GM18909 (cell line): Measurements from ENCODE around the gene ACSS1.

ENCODE experiments used
- ATAC-seq: cut with Tn5 transposase; IDR thresholded peaks from one replicate; pipeline ENCODE4 v1.9.1; 2021; ENCODE audit warnings: mild to moderate bottlenecking; ENCODE audit not compliant: unreplicated experiment, poor library complexity

ACSS1 gene

DNA sequence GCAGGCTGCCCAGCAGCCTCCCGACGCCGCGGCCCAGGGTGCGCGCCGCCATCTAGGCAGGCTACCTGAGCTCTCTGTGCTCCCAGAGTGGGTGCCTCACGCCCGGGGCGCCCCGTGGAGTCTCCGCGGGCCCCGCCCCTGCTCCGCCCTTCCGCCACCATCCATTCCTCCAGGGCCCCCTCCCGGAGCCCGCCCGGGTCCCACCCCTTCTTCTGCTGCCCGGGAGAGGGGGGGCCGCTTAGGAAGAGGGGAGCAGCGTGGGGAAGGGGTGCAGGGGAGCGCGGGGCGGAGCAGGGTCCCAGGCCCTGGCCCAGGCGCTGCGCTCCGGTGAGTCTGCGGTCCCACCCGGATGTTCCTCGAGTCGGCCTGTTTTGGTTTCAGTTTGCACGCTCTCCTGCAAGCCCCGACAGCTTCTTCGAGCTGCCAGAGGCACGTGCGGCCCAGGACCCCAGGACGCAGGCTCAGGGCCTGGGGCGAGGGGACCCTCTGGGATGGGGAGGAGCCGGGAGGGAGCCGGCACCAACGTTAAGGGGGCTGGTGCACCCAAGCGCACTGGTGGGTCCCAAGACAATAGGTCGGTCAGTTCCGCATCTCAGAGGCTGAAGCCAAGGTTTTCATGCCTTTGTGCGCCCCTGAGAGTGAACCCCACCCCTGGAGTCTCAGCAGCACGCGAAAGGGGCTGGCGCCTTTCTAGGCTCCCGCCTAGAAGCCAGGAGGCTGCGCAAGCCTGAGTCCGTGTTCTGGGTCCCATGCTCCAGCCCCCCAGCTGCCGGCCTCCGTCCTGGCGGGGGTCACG, at the start of gene ACSS1:
Gene ACSS1, minus strand, starts transcription at position 89 of the 796 bp plus-strand sequence. Its CDS starts 37 bp downstream, at position 52.
- ATAC-seq = peak; percentile 67

DNA sequence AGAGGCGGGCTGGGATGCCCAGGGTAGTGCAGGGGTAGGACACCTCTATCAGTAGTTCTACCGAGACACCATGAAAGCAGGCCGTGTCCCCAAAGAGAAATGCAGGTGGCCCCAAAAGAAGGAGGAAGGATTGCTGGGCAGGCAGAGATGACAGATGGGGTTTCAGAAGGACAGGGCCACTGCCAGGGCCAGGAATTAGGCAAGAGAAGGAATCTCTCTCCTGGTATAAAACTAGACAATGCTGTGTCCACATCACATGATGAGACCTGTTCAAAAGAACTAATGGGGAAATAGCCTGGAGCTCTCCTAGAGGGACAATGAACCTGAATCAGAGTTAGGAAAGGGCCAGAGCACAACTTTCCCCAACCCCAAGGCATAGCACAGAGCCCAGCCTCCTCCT, 45.6 kb upstream of the ACSS1 start:
- ATAC-seq = no peak

DNA sequence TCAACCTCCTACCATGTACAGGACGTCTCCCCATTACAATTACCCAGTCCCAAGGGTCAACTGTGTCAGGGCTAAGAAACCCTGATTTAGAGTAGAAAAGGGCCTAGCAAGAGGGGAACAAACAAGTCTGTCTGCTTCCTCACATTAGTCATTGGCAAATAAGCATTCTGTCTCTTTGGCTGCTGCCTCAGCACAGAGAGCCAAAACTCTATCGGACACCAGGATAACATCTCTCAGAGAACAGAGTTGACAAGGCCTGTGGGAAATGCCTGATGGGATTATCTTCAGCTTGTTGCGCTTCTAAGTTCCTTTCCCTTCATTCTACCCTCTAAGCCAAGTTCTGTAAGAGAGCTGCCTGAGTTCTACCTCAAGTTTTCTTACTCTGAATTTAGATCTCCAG, 43.0 kb upstream of the ACSS1 start:
- ATAC-seq = no peak

DNA sequence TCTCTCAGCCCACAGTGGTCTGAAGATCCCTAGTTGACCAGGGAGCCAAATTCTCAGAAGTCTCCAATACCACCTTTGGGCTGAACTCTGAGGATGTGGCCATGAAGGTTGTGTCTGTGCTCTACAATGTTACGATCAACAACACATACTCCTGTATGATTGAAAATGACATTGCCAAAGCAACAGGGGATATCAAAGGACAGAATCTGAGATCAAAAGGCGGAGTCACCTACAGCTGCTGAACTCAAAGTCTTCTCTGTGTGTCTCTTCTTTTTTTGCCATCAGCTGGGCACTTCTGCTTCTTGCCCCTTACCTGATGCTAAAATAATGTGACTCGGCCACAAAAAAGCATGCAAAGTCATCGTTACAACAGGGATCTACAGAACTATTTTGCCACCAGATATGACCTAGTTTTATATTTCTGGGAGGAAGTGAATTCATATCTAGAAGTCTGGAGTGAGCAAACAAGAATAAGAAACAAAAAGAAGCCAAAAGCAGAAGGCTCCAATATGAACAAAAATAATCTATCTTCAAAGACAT, 41.7 kb upstream of the ACSS1 start:
- no peak for ATAC-seq

DNA sequence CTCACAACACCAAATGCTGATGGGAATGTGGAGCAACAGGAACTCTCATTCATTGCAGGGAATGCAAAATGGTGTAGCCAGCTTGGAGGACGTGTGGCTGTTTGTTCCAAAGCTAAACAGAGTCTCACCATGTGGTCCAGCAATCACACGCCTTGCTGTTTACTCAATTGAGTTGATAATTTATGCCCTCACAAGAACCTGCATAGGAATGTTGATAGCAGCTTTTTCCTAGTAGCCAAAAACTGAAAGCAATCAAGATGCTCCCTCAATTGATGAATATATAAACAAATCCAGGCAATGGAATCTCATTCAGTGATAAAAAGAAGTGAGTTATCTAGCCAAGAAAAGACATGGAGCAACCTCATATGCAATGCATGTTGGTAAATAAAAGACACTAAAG, 39.6 kb upstream of the ACSS1 start:
- ATAC-seq = no peak

DNA sequence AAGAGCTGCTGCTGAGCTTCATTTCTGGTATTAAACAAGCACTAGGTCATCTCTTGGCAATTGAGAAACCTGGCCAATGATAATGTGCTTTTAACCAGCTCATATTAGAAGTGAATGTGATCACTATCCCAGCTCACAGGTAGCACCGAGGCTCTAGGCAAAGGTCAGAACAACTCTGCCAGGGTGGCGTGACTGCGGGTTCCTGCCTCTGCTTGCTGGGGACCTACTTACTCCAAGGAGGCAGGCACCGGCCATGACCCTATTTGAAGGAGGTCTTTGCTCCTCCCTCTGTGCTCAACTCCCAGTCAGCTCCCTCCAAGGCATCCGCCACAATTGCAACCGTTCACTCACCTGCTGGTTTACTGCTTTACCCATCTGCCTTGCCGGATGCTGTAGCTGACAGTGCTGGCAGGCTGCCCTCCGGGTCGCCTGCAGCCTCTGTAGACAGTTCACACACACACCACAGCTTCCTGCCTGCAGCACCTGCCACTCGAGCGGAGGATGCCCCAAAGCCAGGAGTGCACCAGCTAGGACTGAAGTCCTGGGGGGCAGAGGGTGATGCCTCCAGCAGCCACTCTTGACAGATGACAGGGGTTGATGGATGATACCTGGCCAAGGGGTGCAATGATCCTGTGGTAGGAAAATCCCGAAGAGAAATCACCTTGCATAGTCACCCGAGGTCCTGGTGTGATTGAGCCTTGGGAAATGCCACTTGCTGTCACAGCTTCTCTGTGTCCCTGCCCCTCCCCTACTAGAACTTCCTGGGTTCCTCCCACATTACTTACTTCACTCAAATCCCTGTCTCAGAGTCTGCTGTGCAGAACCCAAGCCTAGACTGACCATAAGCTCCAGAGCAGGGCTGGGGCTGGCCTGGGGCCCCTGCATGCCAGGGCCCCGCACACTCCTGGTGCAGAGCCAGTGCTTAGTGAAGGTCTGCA, 32.8 kb upstream of the ACSS1 start:
- ATAC-seq = peak; percentile 94

DNA sequence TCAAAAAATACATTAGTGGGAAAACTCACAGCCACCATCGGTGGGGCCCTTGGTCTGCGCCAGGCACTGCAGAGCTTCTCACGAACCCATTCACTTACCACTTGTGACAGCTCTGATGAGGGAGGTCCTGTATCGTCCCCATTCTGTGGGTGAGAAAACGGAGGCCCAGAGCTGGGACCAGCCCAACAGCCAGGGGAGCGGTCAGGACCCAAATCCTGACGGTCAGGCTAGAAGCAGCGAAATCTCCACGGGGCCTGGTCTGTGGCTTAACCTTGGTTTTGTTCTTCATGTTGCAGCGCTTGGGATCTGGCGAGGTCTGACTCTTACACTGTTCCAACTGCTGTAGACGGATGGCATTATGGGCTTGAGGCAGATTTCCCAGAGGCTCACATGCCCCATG, 31.7 kb upstream of the ACSS1 start:
- no peak for ATAC-seq

DNA sequence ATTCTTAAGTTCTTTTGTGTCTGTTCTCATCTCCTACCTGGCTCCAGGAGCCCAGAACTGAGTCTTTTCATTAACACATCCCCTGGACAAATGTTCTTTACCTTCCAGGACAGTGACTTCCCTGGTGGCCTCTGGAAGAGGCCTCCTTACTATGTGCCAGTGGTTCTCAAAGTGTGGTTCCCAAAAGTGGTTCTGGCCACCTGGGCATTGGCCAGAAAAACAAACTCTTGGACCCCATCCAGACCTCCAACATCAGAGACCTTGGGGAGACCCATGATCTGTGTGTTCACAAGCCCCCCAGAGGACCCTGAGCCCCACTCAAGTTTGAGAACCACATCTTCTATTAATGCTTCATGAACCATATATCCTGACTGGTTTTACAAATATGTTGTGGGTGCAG, 31.2 kb upstream of the ACSS1 start:
- no peak for ATAC-seq

DNA sequence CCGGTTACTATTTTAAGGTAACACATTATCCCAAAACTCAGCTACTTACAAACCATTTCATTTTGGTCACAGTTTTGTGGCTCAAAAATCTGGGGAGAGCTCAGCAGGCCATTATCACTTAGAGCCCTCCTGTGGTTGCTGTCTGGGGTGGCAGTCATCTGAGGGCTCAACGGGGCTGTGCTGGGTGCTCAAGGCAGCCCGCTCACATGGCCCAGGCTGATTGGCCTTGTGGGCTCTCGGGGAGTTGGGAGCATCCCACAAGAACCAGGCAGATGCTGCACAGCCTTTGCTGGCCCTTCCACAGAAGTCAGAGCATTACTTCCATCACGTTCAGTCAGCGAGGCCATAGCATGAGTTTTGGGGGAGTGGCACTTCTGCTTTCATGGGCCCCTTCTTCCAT, 30.3 kb upstream of the ACSS1 start:
- ATAC-seq = no peak

DNA sequence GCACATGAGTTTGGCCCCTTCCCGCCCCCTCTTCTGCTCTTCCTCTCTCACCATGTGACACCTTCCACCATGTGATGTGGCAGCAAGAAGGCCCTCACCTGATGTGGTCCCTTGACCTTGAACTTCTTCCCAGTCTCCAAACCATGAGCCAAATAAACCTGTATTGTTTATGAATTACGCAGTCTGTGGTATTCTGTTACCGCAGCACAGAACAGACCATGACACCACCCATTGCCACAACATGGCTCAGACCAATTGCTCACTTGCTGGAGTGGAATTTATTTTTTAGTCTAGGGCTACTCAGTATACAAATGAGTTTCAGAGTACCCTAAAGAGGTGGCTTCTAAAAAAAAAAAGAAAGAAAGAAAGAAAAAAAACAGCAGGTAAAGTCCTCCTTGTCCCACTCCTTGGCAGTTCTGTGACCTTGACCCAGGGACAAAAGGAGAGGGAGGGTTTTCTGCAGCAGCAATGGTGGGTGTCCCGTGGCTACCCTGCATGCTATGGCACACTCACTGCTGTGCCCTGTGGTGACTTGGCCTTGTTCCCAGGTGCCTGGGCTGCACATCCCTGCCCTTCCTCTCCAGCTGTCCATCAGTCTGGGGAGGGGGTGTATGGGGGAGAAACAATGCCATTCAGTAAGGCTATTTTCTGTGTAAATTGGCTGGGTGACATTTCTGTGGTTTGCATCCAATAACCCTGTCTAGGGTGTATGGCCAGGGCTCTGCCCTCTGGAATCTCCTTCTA, 29.4 kb upstream of the ACSS1 start:
- no peak for ATAC-seq

DNA sequence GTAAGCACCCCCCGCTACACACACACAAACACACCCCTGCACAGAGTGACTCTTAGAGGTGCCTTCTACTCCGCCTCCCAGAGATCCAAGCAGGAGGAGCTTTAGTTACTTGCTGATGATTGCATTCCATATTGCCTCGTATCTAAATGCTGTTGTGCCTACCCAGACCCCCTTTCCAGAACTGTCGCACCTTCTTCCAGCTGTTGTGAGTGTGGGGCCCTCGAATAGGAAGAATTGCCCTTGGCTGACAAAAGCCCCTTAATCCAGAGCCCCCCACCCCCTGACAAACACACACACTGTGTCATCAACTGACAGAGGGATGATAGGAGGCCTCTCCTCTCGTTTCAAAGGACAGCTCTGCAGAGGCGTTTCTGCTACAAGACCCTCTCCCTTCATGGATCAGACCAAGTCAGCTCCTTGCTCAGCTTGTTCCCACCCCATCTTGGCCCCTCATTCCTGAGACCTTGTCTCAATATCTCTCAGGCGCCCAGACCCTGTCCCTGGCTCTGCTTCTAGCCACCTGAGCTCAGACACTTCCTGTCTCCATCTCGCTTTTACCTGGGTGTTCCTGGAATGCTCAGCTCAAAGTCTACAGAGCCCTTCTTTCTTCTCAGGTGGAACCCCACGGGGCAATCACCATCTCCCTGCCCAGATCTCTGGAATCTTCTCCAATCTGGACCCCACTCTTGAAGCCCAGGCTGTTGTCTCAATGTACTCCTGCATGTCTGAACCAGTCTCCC, 28.0 kb upstream of the ACSS1 start:
- ATAC-seq = no peak

DNA sequence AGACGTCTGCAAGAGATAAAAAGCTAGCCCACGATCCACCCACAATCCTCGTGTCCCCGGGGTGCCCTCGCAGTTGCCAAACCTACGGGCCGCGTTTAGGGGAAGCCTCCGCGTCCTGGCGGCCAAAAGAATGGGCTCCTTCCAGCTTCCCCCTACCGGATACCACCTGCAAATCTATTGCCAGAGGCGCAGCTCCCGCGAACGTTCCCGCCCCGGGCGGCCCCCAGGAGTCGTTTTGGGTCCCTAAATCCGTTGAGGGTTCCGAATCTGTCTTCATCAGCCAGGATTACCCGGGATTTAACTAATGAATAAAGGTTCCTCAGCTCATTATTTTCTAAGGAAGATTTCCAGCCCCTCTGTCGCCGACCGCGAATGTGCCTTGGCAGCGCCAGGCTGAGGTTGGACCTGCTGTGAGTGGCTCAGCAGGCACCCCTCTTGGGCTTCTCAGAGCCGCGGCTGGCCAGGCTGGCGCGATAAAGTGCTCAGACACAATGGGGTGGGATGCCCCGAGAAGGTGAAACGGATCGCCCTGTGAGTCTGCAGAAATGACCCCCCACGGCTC, 26.8 kb upstream of the ACSS1 start:
- no peak for ATAC-seq

DNA sequence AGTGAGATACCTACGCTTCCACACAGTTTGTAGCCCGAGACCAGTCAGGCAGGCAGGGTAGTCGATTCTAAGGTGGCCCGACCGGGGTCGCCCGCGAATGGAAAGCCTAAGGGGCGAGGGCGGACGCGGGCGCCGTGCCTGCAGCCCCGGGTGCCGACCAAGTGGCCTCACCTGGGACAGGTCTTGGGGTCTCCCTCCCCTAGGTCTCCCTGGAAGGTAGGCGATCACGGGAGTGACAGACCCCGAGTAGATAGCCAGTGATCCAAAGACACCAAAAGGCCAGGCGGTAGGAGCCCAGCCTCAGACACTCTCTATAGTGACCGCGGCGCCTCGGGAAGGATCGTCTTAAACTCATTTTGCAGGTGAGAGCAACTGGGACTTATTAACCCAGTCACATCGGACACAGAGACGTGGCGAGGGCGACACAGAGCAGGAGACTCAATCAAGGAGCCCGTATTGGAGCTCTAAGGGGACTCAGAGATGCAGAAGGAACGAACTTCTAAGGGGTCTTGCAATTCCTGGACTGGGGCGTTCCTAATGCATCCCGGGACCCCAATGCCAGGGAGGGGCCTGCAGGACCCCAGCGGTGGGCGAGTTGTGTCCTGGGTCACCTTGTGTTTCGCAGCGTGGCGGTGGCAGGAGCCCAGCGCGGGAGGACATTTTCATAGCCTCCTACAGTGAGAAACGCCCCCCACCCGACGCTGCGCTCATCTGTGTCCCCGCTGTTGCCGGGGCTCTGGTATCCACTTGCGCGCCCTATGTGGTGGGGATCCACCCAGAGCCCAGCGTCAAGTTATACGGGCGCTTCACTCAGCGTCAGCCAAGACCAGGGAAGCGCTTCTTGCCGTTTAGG, 26.1 kb upstream of the ACSS1 start:
- no peak for ATAC-seq

DNA sequence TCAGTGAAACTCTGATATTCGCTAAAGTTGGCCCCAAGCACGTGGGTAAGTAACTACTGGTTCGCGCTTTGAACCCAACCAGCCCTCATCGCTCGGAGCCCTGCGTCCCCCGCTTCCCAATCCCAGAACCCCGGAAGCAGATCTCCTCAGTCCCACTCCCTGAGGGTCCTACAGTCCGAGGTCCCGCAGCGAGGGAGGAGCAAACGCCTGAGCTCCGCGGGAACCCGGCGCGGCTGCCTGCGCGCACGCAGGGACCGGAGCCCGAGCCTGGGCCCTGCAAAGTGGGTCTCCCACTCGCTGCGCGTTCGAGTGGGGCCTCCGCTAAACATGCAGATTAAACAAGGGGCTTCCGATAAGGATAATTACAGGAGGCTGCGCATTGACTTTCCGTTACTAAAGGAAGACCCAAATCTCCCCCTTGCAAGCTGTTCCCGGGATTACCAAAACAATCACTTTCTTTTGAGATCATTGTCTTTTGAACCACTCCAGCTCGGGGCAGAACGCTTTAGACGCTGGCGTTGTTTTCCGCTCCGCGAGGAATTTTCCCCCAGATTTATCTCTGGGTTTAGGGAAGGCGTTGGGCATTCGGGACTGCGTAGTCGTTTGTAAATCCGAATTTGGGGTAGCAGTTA, 25.3 kb upstream of the ACSS1 start:
- no peak for ATAC-seq

DNA sequence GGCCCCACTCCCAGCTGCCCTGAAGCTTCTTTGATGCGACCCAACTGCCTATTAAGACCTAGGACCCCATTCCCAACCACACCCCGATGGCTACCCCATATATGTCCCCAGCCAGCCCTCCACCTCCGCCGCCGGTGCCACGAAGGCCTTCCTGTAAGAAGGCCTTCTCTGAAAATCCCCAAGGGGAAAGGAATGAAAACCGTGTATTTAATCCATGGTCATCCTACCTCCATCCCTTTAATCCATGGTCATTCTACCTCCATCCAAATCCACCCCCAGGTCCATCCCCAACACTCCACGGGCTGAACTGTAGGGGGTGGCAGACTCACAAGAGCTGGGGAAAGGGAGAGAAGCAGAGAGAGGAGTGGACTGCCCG, 24.5 kb upstream of the ACSS1 start:
- ATAC-seq = no peak

DNA sequence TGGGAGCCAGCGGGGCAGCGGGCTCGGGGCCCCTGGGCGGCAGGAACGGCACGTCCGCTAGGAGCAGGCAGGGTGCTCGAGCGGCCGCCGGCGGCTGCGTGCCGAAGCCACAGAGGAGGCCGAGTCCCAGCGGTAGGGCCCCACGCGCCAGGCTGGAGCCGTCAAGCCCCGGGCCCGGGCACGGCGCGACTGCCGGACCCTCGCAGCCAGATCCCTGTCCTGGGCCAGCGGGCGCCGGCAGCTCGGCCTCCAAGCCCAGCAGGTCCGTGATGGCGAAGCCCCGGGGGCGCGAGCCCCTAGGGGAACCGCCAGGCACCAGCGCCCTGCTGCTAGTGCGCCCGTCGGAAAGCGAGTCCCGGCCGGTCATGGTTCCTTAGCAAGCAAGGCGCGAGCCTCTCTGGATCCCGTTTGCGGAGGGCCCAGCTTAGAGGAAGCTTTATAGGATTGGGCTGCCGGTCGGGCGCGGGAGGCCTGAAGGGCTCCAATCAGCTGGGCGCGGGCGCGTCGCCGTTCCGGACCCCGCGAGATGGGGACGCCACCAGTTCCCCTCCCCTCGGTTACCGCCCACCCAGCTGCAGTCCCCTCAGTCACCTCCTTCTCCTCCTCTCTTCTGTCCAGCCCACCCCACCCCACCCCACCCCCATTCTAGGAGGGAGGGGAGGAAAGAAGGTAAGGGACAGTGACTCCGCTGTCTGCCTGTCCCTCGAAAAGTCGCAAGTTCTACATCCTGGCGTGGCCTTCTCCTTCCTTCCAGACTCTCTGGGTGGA, 24.0 kb upstream of the ACSS1 start, which contains the start of gene VSX1:
Gene VSX1, minus strand, starts transcription at position 412 of the 768 bp plus-strand sequence. Its CDS starts 45 bp downstream, at position 367.
- no peak for ATAC-seq

DNA sequence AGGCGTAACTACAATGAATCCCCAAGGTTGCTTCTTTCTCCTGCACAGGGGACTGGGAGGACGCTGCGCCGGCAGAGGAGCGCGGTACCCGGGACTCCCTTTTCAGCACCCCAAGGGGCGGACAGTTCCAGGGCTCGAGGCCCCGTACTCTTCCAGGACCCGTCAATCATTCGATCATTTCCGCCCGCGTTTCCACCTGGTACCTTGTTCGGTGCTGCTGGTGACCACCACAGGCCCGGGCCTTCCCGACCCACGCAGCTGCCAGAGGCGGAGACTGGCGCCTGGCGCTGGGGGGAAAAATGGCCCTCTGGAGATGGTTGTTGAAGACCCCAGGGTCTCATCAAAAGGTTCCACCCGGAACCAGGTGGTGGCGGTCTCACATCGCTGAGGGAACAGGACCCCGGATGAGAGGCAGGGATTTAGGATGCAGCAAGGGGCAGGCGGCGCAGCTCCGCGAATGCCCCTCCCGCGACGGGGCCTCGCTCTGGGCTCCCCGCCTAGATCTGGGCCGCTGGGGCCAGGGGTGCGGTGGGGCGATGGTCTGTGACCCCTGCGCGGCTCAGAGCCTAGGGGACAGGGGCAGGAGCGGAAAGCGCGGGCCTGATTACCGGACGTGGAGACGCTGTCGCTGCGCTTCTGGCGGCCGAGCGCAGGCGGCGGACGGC, 23.3 kb upstream of the ACSS1 start:
- ATAC-seq = no peak
